ENCODE data around the gene CEND1.

The CEND1 gene

GRCh38 chr11:832529-833113 is 42.7 kb upstream of the CEND1 start, which contains the start of gene CD151:
Gene CD151, plus strand, starts transcription at chr11:832952. Its CDS starts 3,118 bp downstream, at chr11:836070.
- Histone ChIP-seq H3K27ac (peak within 1 kb of the TSS; percentile 29), H3K4me1 (ENCODE audit: control insufficient read depth in 1 of 2, insufficient read depth in 1 of 2, low read depth in 1 of 2, low read length in 1 of 2) (peaks cover 63 to 75% of the 10 kb centered on the region in 2 experiments), H3K9me3 (no peaks in the 10 kb centered on the region), H3K4me3 (ENCODE audit: low read depth in 1 of 2, low read length in 1 of 2) (peak within 1 kb of the TSS; percentile 55 to 80), H3K36me3 (peaks cover 16% of the 10 kb centered on the region), H3K27me3 (peaks cover 65% of the 10 kb centered on the region)
- TF ChIP-seq CTCF (IDR thresholded peaks at IDR 0.05) = no peak

GRCh38 chr11:831961-832528 is 42.2 kb upstream of the CEND1 start:
- H3K4me1 ChIP-seq (ENCODE audit: control insufficient read depth in 1 of 2, insufficient read depth in 1 of 2, low read depth in 1 of 2, low read length in 1 of 2) = peaks cover 66 to 81% of the 10 kb centered on the region in 2 experiments
- H3K4me3 ChIP-seq (ENCODE audit: low read depth in 1 of 2, low read length in 1 of 2) = peak overlapping the region; percentile 52 to 80
- H3K9me3 ChIP-seq = no peaks in the 10 kb centered on the region
- no peak overlapping the region for H3K27ac ChIP-seq
- H3K36me3 ChIP-seq = peaks cover 10% of the 10 kb centered on the region
- no peak for TF ChIP-seq CTCF (IDR thresholded peaks at IDR 0.05)
- H3K27me3 ChIP-seq = peaks cover 65% of the 10 kb centered on the region

GRCh38 chr11:831118-831864 is 41.4 kb upstream of the CEND1 start:
- no peak for TF ChIP-seq CTCF (IDR thresholded peaks at IDR 0.05)
- Histone ChIP-seq H3K4me3 (ENCODE audit: low read depth in 1 of 2, low read length in 1 of 2) (peak overlapping the region; percentile 47 to 80), H3K27me3 (peaks cover 65% of the 10 kb centered on the region), H3K9me3 (no peaks in the 10 kb centered on the region), H3K4me1 (ENCODE audit: control insufficient read depth in 1 of 2, insufficient read depth in 1 of 2, low read depth in 1 of 2, low read length in 1 of 2) (peaks cover 72 to 88% of the 10 kb centered on the region in 2 experiments), H3K36me3 (peaks cover 2% of the 10 kb centered on the region), H3K27ac (no peak overlapping the region)

- peaks cover 6% of the 10 kb centered on the region for H3K36me3 ChIP-seq
- no peaks in the 10 kb centered on the region for H3K9me3 ChIP-seq
- H3K27ac ChIP-seq = no peak overlapping the region
- H3K4me3 ChIP-seq (ENCODE audit: low read depth in 1 of 2, low read length in 1 of 2) = peak overlapping the region; percentile 47 to 80
- H3K4me1 ChIP-seq (ENCODE audit: control insufficient read depth in 1 of 2, insufficient read depth in 1 of 2, low read depth in 1 of 2, low read length in 1 of 2) = peaks cover 80 to 96% of the 10 kb centered on the region in 2 experiments
- TF ChIP-seq CTCF (IDR thresholded peaks at IDR 0.05) = no peak
- peaks cover 65% of the 10 kb centered on the region for H3K27me3 ChIP-seq
Measured at GRCh38 chr11:830295-831117, 40.6 kb upstream of the CEND1 start.

GRCh38 chr11:829847-830294 is 40.0 kb upstream of the CEND1 start:
- Histone ChIP-seq H3K36me3 (peaks cover 12% of the 10 kb centered on the region), H3K4me3 (ENCODE audit: low read depth in 1 of 2, low read length in 1 of 2) (peak overlapping the region; percentile 47 to 80), H3K27me3 (peaks cover 60% of the 10 kb centered on the region), H3K9me3 (no peaks in the 10 kb centered on the region), H3K27ac (no peak overlapping the region), H3K4me1 (ENCODE audit: control insufficient read depth in 1 of 2, insufficient read depth in 1 of 2, low read depth in 1 of 2, low read length in 1 of 2) (peaks cover 84 to 97% of the 10 kb centered on the region in 2 experiments)
- TF ChIP-seq CTCF (IDR thresholded peaks at IDR 0.05) = no peak

Data from neutrophil (primary cell).